MM.1S (cell line): ENCODE results near the gene NOBOX.

ENCODE experiments used
- DNase-seq: peaks from one replicate; pipeline ENCODE4 v3.0.0-alpha.2; 2015
- H2AFZ ChIP-seq: fragments of 300-600 bp; sonication (generic); 2 replicates; pipeline ENCODE4 v1.6.0; 2016; ENCODE audit warnings: antibody characterized with exemption, low read length
- H3F3A ChIP-seq: fragments of 300-600 bp; sonication (generic); 2 replicates; pipeline ENCODE4 v1.6.1; 2016; ENCODE audit warnings: mild to moderate bottlenecking, antibody characterized with exemption, low read length, moderate library complexity, mixed read lengths; ENCODE audit not compliant: insufficient read depth
- H3K27ac ChIP-seq: fragments of 300-600 bp; sonication (generic); 2 replicates; pipeline ENCODE4 v1.5.1; 2016; ENCODE audit warnings: mild to moderate bottlenecking, low read length
- H3K27me3 ChIP-seq: fragments of 300-600 bp; sonication (generic); replicated peaks from 2 replicates; pipeline ENCODE4 v1.6.0; 2016; ENCODE audit warnings: low read length; ENCODE audit not compliant: insufficient read depth
- H3K36me3 ChIP-seq: fragments of 300-600 bp; sonication (generic); replicated peaks from 2 replicates; pipeline ENCODE4 v1.6.1; 2016; ENCODE audit warnings: mild to moderate bottlenecking, low read length, mixed read lengths; ENCODE audit not compliant: insufficient read depth
- H3K4me1 ChIP-seq: fragments of 300-600 bp; sonication (generic); 2 replicates; pipeline ENCODE4 v1.6.1; 2016; ENCODE audit warnings: low read length, mixed read lengths
- H3K4me2 ChIP-seq: fragments of 300-600 bp; sonication (generic); 2 replicates; pipeline ENCODE4 v1.6.0; 2016; ENCODE audit warnings: low read depth, low read length
- H3K4me3 ChIP-seq: fragments of 300-600 bp; sonication (generic); 2 replicates; pipeline ENCODE4 v1.5.1; 2016; ENCODE audit warnings: low read length, mixed read lengths
- H3K79me2 ChIP-seq: fragments of 300-600 bp; sonication (generic); 2 replicates; pipeline ENCODE4 v1.6.1; 2016; ENCODE audit warnings: mixed run types, low read length, mixed read lengths
- H3K9ac ChIP-seq: fragments of 300-600 bp; sonication (generic); 2 replicates; pipeline ENCODE4 v1.6.1; 2016; ENCODE audit warnings: low read length, mixed read lengths
- H3K9me2 ChIP-seq: fragments of 300-600 bp; sonication (generic); replicated peaks from 2 replicates; pipeline ENCODE4 v1.6.1; 2016; ENCODE audit warnings: mild to moderate bottlenecking, low read length, mixed read lengths; ENCODE audit not compliant: insufficient read depth
- H3K9me3 ChIP-seq: fragments of 300-600 bp; sonication (generic); replicated peaks from 2 replicates; pipeline ENCODE4 v1.6.1; 2016; ENCODE audit warnings: mild to moderate bottlenecking, low read length, mixed read lengths; ENCODE audit not compliant: insufficient read depth
- H4K20me1 ChIP-seq: fragments of 300-600 bp; sonication (generic); 2 replicates; pipeline ENCODE4 v1.6.1; 2016; ENCODE audit warnings: mild to moderate bottlenecking, low read length, moderate library complexity, mixed read lengths; ENCODE audit not compliant: insufficient read depth
- EZH2 ChIP-seq: fragments of 300-600 bp; sonication (generic); optimal IDR thresholded peaks from 2 replicates; pipeline ENCODE3; 2017; ENCODE audit warnings: low read depth, mild to moderate bottlenecking, antibody characterized with exemption, low read length, mixed read lengths
- EZH2phosphoT487 ChIP-seq: fragments of 300-600 bp; sonication (generic); IDR thresholded peaks from 2 replicates; pipeline ENCODE4 v1.6.1; 2018; ENCODE audit warnings: antibody characterized with exemption, low read length
- TF ChIP-seq, protein P1 (sequence below): fragments of 300-600 bp; sonication (generic); IDR thresholded peaks from 2 replicates; pipeline ENCODE4 v1.5.1; 2016; ENCODE audit warnings: antibody characterized with exemption, low read length, mixed read lengths

The NOBOX gene

DNA sequence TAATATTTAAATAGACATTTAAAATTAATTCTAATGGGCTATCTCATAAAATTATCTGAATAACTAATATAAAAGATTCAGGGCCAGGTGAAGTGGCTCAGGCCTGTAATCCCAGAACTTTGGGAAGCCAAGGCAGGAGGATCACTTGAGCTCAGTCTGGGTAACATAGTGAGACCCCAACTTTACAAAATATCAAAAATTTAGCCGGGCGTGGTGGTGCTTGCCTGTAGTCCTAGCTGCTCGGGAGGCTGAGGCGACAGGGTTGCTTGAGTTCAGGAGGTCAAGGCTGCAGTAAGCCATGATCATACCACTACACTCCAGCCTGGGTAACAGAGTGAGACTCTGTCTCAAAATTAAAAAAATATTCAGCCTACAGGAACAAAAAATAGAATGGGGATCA lies 12.5 kb downstream of the NOBOX start:
- Histone ChIP-seq H3K27ac (no peak overlapping the region), H3K9me3 (no peaks in the 10 kb centered on the region), H2AFZ (peak overlapping the region; percentile 61; the same call in 1 of the 2 replicates), H3K36me3 (no peaks in the 10 kb centered on the region), H3K9ac (no peak overlapping the region), H3K4me1 (no peaks in the 10 kb centered on the region), H3K9me2 (no peaks in the 10 kb centered on the region), H3F3A (no peaks in the 10 kb centered on the region), H3K79me2 (no peaks in the 10 kb centered on the region), H3K27me3 (no peaks in the 10 kb centered on the region), H3K4me3 (no peak overlapping the region), H4K20me1 (no peaks in the 10 kb centered on the region), H3K4me2 (no peak overlapping the region)
- DNase-seq, result no peak
- TF ChIP-seq EZH2, result no peak
- TF ChIP-seq, protein P1, sequence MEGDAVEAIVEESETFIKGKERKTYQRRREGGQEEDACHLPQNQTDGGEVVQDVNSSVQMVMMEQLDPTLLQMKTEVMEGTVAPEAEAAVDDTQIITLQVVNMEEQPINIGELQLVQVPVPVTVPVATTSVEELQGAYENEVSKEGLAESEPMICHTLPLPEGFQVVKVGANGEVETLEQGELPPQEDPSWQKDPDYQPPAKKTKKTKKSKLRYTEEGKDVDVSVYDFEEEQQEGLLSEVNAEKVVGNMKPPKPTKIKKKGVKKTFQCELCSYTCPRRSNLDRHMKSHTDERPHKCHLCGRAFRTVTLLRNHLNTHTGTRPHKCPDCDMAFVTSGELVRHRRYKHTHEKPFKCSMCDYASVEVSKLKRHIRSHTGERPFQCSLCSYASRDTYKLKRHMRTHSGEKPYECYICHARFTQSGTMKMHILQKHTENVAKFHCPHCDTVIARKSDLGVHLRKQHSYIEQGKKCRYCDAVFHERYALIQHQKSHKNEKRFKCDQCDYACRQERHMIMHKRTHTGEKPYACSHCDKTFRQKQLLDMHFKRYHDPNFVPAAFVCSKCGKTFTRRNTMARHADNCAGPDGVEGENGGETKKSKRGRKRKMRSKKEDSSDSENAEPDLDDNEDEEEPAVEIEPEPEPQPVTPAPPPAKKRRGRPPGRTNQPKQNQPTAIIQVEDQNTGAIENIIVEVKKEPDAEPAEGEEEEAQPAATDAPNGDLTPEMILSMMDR, result no peak
- TF ChIP-seq EZH2phosphoT487, result no peak

DNA sequence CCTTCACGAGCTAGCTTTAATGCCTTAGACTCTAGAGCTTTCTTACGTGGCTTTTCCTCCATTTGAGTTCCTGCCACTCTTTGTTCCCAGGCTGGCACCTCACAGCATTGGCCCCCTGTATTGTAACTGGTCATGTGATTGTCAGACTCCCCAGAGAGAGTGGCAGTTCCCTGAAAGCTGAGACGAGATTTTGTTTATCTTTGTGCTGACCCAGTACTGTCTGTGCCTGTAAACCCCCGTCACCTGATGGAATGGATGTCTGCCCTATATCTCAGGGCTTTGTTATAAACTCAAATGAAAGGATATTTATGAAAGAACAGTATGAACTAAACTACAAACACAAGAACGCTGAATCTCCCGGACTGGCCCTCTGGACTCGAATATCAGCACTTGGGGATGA lies 13.0 kb downstream of the NOBOX start:
- no peaks in the 10 kb centered on the region for H3K79me2 ChIP-seq
- H3K4me1 ChIP-seq, result no peaks in the 10 kb centered on the region
- H3K9ac ChIP-seq, result no peak overlapping the region
- no peaks in the 10 kb centered on the region for H3F3A ChIP-seq
- H2AFZ ChIP-seq, result no peak overlapping the region
- H3K36me3 ChIP-seq, result no peaks in the 10 kb centered on the region
- H3K9me3 ChIP-seq, result no peaks in the 10 kb centered on the region
- no peak overlapping the region for H3K4me2 ChIP-seq
- H3K27ac ChIP-seq, result no peak overlapping the region
- no peak for DNase-seq
- H3K27me3 ChIP-seq, result no peaks in the 10 kb centered on the region
- H3K9me2 ChIP-seq, result no peaks in the 10 kb centered on the region
- no peak for TF ChIP-seq EZH2
- TF ChIP-seq EZH2phosphoT487, result no peak
- TF ChIP-seq, protein P1, result no peak
- no peaks in the 10 kb centered on the region for H4K20me1 ChIP-seq
- no peak overlapping the region for H3K4me3 ChIP-seq

DNA sequence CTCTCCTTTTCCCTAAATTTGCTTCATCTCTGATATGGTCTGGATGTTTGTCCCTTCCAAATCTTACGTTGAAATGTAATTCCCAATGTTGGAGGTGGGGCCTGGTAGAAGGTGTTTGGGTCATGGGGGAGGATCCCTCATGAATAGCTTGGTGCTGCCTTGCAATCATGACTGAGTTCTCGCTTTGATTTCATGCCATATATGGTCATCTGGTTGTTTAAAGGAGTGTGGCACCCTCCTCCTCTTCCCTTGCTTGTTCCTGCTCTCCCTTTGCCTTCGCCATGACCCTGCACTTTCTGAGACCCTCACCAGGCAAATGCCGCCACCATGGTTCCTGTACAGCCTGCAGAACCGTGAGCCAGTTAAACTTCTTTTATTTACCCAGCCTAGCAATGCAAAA lies 14.5 kb downstream of the NOBOX start:
- DNase-seq, result no peak
- no peaks in the 10 kb centered on the region for H3K79me2 ChIP-seq

More for the DNA sequence above, 14.5 kb downstream of the NOBOX start:
- H3K4me1 ChIP-seq, result no peaks in the 10 kb centered on the region
- TF ChIP-seq EZH2, result no peak
- TF ChIP-seq, protein P1, result no peak
- no peak for TF ChIP-seq EZH2phosphoT487
- no peaks in the 10 kb centered on the region for H3K9me3 ChIP-seq
- H3K27me3 ChIP-seq, result no peaks in the 10 kb centered on the region
- no peaks in the 10 kb centered on the region for H3K36me3 ChIP-seq
- H3K4me2 ChIP-seq, result no peak overlapping the region
- no peak overlapping the region for H2AFZ ChIP-seq
- no peaks in the 10 kb centered on the region for H3K9me2 ChIP-seq
- H4K20me1 ChIP-seq, result no peaks in the 10 kb centered on the region
- H3K27ac ChIP-seq, result no peak overlapping the region
- H3K4me3 ChIP-seq, result no peak overlapping the region
- no peaks in the 10 kb centered on the region for H3F3A ChIP-seq
- H3K9ac ChIP-seq, result no peak overlapping the region
